ENCODE data around the gene MDC1. TPM values are rescaled to one million over a fixed set of nuclear protein-coding genes. Genes with fewer than 3 reads are reported as not detected.

The MDC1 gene
- total and polyA plus RNA-seq, 2 of the 13 experiments (the other 11 are each of a cell fraction or from before 2014, with no cell fraction given) = 8.4 to 14.0 TPM

GRCh38 chr6:30741063-30741779 is 24.1 kb upstream of the MDC1 start (continued):
- TF ChIP-seq TCF7 (IDR thresholded peaks at IDR 0.05; ENCODE audit: low read depth) (no peak), GZF1 (CRISPR knock-in tag; IDR thresholded peaks at IDR 0.05) (no peak), ZNF543 (CRISPR knock-in tag; IDR thresholded peaks at IDR 0.05) (no peak), NRL (CRISPR knock-in tag; IDR thresholded peaks at IDR 0.05; ENCODE audit: borderline replicate concordance) (0 out of 2 replicates have a peak, but pooled peaks have one; percentile 38), ZBTB26 (CRISPR knock-in tag; IDR thresholded peaks at IDR 0.05; ENCODE audit: borderline replicate concordance) (no peak), U2AF1 (optimal IDR thresholded peaks at IDR 0.05; ENCODE audit: low read depth, low read length) (no peak), RAD51 (IDR thresholded peaks at IDR 0.05; ENCODE audit: borderline replicate concordance) (no peak), RARA (CRISPR knock-in tag; IDR thresholded peaks at IDR 0.05) (no peak), PRMT3 (CRISPR knock-in tag; IDR thresholded peaks at IDR 0.05; ENCODE audit: borderline replicate concordance, low read depth) (no peak), CEBPG (CRISPR knock-in tag; IDR thresholded peaks at IDR 0.05) (no peak), ZNF891 (CRISPR knock-in tag; IDR thresholded peaks at IDR 0.05) (no peak), ZNF777 (CRISPR knock-in tag; IDR thresholded peaks at IDR 0.05) (no peak)
- TF ChIP-seq, protein P1, sequence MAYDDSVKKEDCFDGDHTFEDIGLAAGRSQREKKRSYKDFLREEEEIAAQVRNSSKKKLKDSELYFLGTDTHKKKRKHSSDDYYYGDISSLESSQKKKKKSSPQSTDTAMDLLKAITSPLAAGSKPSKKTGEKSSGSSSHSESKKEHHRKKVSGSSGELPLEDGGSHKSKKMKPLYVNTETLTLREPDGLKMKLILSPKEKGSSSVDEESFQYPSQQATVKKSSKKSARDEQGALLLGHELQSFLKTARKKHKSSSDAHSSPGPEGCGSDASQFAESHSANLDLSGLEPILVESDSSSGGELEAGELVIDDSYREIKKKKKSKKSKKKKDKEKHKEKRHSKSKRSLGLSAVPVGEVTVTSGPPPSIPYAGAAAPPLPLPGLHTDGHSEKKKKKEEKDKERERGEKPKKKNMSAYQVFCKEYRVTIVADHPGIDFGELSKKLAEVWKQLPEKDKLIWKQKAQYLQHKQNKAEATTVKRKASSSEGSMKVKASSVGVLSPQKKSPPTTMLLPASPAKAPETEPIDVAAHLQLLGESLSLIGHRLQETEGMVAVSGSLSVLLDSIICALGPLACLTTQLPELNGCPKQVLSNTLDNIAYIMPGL (CRISPR knock-in tag; IDR thresholded peaks at IDR 0.05; ENCODE audit: borderline replicate concordance in 1 of 2, low read depth in 1 of 2) = 0 out of 4 replicates have a peak, but pooled peaks of 1 of the 2 experiments have one; percentile 18
- TF ChIP-seq, protein P2, sequence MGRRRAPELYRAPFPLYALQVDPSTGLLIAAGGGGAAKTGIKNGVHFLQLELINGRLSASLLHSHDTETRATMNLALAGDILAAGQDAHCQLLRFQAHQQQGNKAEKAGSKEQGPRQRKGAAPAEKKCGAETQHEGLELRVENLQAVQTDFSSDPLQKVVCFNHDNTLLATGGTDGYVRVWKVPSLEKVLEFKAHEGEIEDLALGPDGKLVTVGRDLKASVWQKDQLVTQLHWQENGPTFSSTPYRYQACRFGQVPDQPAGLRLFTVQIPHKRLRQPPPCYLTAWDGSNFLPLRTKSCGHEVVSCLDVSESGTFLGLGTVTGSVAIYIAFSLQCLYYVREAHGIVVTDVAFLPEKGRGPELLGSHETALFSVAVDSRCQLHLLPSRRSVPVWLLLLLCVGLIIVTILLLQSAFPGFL (CRISPR knock-in tag; IDR thresholded peaks at IDR 0.05) = no peak
- TF ChIP-seq, protein P3, sequence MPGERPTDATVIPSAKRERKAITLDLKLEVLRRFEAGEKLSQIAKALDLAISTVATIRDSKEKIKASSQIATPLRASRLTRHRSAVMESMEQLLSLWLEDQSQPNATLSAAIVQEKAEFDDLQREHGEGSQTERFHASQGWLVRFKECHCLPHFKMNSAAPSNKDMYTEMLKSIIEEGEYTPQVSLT (CRISPR knock-in tag; IDR thresholded peaks at IDR 0.05; ENCODE audit: borderline replicate concordance, low read depth) = no peak
- TF ChIP-seq, protein P4, sequence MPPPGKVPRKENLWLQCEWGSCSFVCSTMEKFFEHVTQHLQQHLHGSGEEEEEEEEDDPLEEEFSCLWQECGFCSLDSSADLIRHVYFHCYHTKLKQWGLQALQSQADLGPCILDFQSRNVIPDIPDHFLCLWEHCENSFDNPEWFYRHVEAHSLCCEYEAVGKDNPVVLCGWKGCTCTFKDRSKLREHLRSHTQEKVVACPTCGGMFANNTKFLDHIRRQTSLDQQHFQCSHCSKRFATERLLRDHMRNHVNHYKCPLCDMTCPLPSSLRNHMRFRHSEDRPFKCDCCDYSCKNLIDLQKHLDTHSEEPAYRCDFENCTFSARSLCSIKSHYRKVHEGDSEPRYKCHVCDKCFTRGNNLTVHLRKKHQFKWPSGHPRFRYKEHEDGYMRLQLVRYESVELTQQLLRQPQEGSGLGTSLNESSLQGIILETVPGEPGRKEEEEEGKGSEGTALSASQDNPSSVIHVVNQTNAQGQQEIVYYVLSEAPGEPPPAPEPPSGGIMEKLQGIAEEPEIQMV (CRISPR knock-in tag; IDR thresholded peaks at IDR 0.05; ENCODE audit: low read depth) = no peak

Measured in HepG2 (cell line).